ENCODE measurements around the gene HEPHL1.
"Not testable (repeated sequence)": the region's sequence is repeated elsewhere in the genome, so short reads cannot be mapped to it uniquely, and the experiment has no call there.

The HEPHL1 gene

GRCh38 chr11:94154095-94154856, 133.1 kb downstream of the HEPHL1 start:
- DNase-seq = no peak

GRCh38 chr11:94157339-94157738, 136.2 kb downstream of the HEPHL1 start:
- not testable (repeated sequence) for DNase-seq

Data from stimulated activated CD4-positive, alpha-beta T cell treated with anti-CD3 and anti-CD28 coated beads, Interleukin-1b, Interleukin-23, amount 100 ng/mL, for 48 hours (primary cell).